Posterior cingulate gyrus (tissue), 11 donors: ENCODE measurements around the gene CCDC93.
A peak's percentile ranks its signal among the peaks of the same experiment; 100 is the strongest.

Experiments
- DNase-seq, 10 donors: peaks; one replicate each; pipeline versions ENCODE4 v3.0.0 to v3.0.0-alpha.2; 2020 to 2021; ENCODE audit warnings: mixed read lengths in 3 of 10
- intact Hi-C: fragments of 100-400 bp; cut with DNase I; formaldehyde crosslinking; loops from one replicate; pipeline ENCODE4 v1.15.1; 2023

CCDC93 gene

GRCh38 chr2:118013724-118014491, at the start of gene CCDC93:
Gene CCDC93 (minus strand): TSS chr2:118014070. CDS start chr2:118013995, 75 bp downstream.
- intact Hi-C loops: no loop called here
- DNase-seq: peak; percentile 61 to 97 (median 74)

- intact Hi-C loops: no loop called here
These were observed 48.8 kb upstream of the CCDC93 start for GRCh38 chr2:118062669-118063068.

GRCh38 chr2:118062048-118062447, 48.2 kb upstream of the CCDC93 start:
- intact Hi-C loops: no loop called here
- no peak for DNase-seq

More at GRCh38 chr2:118062669-118063068, 48.8 kb upstream of the CCDC93 start:
- DNase-seq: no peak

DNA sequence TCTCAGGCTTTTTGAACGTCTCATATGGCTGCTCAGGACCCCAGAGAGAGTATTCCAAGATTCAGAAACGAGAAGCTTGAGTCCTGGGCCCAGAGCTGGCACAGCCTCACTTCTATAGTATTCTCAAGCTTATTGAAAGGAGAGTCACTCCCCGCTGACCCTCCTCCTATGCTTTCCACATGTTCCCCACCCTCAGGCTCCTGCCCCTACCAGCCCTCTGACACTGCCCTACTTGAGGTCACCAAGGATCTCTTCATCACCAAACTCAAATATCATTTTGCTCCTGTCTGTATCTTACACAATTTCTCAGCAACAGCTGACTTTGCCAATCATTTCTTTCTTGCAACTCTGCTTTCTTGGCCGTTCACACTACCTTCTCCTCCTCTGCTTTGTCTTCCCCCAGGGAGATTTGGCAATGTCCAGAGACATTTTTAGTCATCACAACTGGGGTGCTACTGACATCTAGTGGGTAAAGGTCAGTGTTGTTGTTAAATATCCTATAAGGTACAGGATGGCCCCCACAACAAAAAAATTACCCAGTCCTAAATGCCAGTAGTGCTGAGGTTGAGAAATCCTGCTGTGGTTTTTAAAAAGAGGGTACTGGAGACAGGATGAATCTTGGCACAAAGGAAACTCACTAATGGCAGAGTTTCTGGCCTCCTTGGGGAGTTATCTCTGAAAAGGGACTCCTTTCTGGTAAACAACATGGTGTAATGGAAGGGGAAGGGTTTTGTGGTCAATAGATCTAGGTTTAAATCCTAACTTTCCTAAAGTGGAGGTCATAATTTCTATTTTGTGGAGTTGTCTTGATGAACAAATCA, 47.5 kb upstream of the CCDC93 start:
- DNase-seq: no peak
- intact Hi-C loops: no loop called here

DNA sequence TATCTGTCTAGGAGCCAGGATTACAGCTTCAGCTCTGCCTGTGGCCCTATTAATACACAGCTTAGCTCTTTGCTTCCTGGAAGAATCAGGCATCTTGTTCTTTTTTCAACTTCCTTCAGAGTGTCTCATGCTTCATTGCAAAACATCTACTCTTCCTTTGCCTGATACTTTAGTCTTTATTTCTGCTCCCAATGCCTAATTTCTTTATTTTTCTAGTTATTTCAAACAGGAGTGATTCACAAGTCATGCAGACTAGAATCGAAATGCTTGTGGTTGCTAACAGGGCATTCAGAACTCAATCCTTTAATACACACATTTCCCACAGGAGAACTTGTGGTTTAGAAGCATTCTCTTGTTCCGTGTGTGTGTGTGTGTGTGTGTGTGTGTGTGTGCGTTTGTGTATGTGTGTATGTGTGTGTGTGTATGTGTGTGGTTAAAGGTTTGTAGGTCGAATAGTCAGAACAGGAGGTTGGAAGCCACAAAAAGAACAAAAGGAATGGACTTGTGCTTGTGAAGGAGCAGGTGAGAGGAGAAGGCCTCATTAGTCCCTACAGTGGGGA, 46.1 kb upstream of the CCDC93 start:
- intact Hi-C loops: no loop called here
- no peak for DNase-seq

GRCh38 chr2:118058951-118059350, 45.1 kb upstream of the CCDC93 start:
- no peak for DNase-seq

DNA sequence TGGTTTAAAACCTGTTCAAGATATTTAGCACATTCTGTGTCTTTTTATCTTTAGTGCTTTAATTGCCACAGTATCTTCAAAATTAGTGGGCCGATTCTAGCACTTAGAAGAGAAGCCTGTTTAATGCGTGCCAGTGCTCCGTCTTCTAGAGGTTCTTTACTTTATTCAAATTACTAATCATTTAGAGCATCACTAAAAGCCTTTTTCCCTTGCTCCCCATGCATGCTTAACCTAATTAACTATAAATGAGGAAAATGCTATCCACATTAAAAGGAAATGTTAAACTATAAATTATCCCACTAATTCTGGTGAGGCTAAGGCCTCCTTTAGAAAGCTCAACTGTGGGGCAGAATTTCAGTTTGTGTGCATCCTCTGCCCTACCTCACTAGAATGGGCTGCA, 42.9 kb upstream of the CCDC93 start:
- intact Hi-C loops: no loop called here
- DNase-seq: no peak

More at GRCh38 chr2:118058951-118059350, 45.1 kb upstream of the CCDC93 start:
- intact Hi-C loops: no loop called here

DNA sequence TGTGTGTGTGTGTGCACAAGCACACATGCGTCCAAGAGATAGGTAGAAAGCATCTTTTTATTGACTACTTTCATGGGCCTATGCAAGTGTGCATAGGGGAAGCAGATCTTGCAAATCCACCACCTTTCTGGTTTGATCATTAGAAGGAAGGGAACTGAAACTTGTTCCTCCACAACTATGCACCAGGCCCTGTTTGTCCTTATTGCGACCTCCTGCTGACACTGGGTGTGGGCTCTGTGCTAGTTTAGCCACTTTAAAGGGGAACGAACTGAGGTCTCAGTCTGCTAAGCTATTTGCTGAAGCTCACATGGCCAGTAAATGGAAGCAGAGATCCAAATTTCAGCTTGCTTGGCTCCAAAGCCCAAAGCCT, 42.3 kb upstream of the CCDC93 start:
- intact Hi-C loops: no loop called here
- no peak for DNase-seq

DNA sequence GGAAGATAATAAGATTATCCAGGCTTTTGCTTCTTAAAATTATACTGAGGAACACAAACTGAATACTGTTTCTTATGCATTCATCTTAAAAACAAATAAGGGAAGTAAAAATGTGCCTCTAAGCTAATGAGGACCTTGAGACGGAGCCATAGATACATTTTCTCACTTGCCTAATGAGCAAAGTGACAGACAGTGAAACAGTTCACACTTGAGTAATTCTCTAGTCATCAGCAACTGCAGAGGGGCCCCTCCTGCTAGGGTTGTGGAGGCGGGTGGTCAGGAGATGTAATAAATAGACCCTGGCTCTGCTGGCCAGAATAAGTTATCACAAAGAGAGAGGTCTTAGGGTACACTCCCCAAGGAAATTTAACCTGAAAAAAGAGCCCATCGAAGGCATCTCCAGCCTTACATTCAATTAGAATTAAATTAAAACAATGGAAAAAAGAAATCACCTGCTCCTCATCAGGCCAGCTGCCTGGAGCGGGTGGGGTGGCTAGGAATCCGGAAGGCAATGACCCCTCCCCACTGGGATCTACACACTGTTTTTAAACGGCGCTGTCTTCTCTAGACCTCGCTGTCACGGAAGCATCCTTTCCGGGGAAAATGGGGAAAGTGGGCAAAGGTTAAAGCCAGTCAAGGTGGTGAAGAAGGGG, 41.8 kb upstream of the CCDC93 start:
- intact Hi-C loops: no loop called here
- no peak for DNase-seq

DNA sequence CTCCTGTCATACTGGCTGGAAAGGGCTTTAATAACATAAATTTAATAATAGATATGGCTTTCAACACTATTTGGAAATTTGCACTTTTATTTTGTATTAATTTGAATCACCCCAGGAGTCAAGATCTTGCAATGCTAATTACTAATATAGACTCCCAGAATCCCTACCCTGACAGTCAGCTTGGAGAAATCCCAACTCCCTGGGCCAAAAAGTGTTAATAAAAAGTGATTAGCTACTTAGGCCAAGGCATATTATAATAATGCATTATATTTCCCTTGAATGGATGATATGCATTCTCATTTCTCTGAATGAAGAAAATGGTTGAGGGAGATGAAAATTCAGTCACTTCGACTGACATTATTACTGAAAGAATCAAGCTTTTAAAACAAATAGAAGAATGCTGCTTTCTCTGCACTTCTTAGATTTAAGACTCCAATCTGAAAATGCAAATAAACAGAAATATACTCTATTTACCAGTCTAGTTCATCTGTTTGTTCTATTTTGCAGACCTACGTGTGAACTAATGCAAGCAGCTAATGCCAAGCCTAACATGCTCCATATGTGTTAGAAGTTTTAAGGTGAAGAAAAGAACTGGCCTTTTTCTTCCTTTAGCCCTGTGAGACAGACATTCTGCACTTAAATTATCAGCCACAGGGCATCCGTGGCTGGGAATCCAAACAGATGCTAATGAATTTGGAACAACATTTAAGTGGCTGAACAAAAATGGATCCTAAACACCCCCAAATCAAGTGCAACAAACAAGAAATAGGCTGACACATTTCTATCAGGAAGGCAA, 40.5 kb upstream of the CCDC93 start:
- no peak for DNase-seq
- intact Hi-C loops: no loop called here

DNA sequence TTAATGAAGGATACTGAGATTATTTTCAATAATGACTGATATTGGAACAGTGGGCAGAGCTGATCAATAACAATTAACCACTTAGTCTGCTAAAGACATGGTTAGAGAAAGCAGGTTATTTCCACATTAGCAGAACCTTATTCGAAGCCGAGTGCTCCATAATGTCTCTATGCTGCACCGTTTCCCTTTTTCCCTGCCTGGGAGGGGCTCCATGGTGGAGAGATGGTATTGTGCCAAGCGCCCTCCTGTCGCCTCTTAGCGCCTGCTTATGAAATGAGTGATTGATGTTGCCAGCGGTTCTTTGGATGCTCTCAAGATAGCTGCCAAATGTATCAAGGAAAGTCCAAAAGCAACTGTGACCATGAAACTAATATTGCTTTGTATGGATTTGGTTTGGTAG, 39.8 kb upstream of the CCDC93 start:
- intact Hi-C loops: no loop called here
- no peak for DNase-seq

- intact Hi-C loops: no loop called here
- DNase-seq: no peak
These were observed 38.6 kb upstream of the CCDC93 start for GRCh38 chr2:118052474-118052873.

DNA sequence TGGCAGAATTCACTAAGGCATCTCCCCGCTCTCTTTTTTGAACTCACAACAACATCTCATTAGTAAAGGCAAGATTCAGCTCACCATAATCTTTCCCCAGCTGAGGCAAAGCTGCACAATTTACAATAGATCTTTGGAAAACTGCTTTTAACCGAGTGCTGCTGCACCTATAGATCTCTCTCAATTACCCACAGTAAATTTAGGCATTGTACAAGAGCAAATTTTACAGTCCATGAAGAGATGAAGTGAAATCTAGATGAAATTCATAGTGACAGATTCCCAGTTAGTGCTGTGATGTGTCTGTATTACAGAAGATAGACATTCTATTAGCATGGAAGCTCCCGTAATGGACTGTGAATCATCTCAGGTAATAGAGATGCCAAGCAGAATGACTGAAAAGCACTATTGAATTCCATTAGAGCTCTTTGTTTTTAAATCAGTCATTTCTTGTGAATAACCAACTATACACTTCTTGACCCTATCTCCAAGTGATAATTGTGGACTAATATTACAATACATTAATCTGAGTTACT, 38.0 kb upstream of the CCDC93 start:
- intact Hi-C loops: no loop called here
- DNase-seq: no peak

- intact Hi-C loops: no loop called here
- DNase-seq: no peak
These were observed 37.1 kb upstream of the CCDC93 start for GRCh38 chr2:118050974-118051373.

DNA sequence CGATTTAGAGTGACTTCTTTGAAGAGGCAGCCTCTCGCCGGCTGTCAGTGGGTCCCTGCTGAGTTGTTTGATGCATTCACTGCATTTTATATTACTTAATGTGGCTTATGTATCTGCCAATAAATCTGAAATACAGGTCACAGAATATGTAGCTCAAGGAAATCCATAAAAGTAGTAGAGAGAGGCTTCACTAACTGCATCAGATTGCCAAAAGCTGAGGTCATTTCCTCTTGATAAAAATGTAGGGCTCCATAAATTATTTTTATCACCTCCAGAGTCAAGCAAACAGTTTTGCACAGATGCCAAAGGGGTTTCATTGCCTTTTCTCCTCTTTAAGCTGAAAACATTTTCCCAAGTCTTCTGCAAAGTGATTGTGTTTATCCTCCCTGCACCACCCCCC, 36.5 kb upstream of the CCDC93 start:
- intact Hi-C loops: no loop called here
- DNase-seq: no peak

DNA sequence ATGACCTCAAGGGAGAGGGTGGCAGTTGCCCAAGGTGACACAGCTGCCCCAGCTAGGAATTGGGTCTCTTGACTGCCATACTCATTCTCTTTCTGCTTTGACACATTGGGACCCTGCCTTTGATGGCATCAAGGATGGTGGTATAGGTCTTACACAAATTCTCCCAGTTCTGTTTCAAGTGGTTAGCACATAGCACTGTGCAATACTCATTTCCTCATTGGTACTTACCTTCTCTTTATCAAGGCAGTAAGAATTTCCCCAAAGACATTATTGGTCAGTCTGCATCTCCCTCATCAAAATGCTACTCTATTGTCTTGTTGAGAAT, 35.9 kb upstream of the CCDC93 start:
- DNase-seq: no peak
- intact Hi-C loops: no loop called here

DNA sequence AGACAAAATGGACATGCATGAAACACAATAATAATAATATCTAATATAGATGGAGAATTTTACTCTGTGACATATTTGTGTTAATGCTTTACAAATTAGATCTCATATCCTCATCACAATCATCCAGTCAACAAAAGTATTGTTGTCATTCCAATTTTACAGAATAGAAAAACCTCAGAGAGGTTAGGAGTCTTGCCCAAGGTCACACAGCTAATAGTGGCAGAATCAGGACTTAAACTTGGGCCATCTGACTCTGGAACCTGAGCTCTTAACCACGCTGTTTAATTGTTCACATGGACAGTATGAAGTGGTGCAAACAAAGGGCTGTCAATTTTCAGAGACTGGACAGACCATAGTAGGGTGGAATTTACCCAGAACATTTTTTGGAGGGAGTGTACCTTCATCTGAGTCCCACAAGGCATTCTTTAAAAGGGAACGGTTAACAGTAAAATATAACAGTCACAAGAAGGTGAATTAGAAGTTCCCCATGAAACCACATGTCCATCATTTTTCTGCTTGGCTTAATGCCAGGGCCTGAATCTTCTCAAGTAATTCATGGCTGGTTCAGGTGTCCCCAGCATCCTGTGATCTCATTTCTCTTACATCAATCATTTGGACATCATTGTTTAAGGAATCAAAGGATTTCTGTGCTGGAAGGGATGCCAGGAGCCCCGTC, 35.4 kb upstream of the CCDC93 start:
- no peak for DNase-seq
- intact Hi-C loops: no loop called here

DNA sequence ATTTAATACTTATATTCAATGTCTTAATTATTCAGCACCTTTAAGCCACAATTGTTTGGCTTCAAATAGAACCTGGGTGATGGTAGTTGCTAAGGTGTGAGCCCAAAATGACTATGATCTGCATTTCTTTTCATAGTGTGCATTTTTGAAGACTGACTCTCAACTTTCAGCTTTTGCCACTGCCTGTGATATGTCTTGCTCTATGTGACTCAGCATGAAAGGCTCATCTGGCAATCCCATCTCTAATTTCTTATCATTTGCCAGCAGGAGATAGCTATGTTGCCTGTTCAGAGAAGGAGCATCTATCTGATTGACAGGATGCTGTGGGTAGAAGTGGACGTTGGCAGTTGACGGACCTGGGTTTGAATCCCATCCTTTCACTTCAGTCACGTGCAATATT, 34.5 kb upstream of the CCDC93 start:
- intact Hi-C loops: no loop called here
- no peak for DNase-seq

DNA sequence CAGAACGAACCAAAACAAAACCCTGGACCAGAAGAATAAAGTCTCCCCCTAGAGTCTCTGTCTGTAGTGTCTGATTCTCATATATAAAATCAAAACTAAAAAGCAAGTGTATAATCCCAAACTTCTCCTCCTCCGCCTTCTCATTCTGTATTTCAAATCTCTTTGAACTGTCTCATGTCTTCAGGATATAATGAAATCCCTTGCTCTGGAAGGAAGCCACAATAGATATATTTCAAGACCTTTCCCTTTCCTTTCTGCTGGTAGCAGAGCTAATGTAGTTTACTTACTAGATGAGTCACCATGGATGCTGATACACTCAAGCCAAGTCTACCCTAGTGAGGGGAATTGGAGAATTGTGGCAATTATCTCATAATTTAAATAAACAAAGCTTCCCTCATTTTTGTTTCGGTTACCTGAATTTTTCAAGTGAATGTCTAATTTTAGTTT, 33.5 kb upstream of the CCDC93 start:
- intact Hi-C loops: loop anchor here (2.0 kb wide), 1 partner anchor 807 kb away; no protein-coding TSS in a partner anchor
- DNase-seq: no peak
